GM12878 (cell line): ENCODE measurements around the gene MAST4.

Experiments used
- ATF7 ChIP-seq: fragments of 450-650 bp; IDR thresholded peaks from 2 replicates; pipeline ENCODE4 v1.6.1; 2016; ENCODE audit warnings: low read depth, mild to moderate bottlenecking
- BACH1 ChIP-seq: fragments of 450-650 bp; IDR thresholded peaks from 2 replicates; pipeline ENCODE4 v1.6.1; 2017; ENCODE audit warnings: mild to moderate bottlenecking, borderline replicate concordance
- BCL11A ChIP-seq: IDR thresholded peaks from 2 replicates; pipeline ENCODE4 v1.6.1; 2011; ENCODE audit warnings: low read depth, low read length
- CTCF ChIP-seq, 3 experiments: IDR thresholded peaks in 2 of 3; conservative IDR thresholded peaks in 1 of 3; 2 replicates each; pipeline ENCODE4 v1.5.1; 2011; ENCODE audit warnings: low read depth in 3 of 3, low read length in 3 of 3, mild to moderate bottlenecking in 3 of 3, control low read depth in 2 of 3, moderate library complexity in 2 of 3, inconsistent platforms in 1 of 3, mixed read lengths in 1 of 3; ENCODE audit not compliant: control insufficient read depth in 2 of 3, insufficient read depth in 1 of 3; ENCODE audit errors: extremely low read depth in 1 of 3
- E2F8 ChIP-seq: fragments of 450-650 bp; IDR thresholded peaks from 2 replicates; pipeline ENCODE4 v1.6.1; 2018; ENCODE audit warnings: mild to moderate bottlenecking, low read depth, moderate library complexity; ENCODE audit not compliant: partially characterized antibody
- EZH2 ChIP-seq: IDR thresholded peaks from 2 replicates; pipeline ENCODE4 v1.6.1; 2012; ENCODE audit warnings: low read depth, mild to moderate bottlenecking, control low read depth, inconsistent platforms, low read length, borderline replicate concordance; ENCODE audit not compliant: control insufficient read depth
- JUND ChIP-seq: IDR thresholded peaks from 2 replicates; pipeline ENCODE4 v1.6.1; 2012; ENCODE audit warnings: low read depth, mild to moderate bottlenecking, low read length, improper control_type of control experiment, moderate library complexity
- NFXL1 ChIP-seq: fragments of 450-650 bp; IDR thresholded peaks from 2 replicates; pipeline ENCODE4 v1.6.1; 2017; ENCODE audit warnings: antibody characterized with exemption, mild to moderate bottlenecking, borderline replicate concordance
- POLR2A ChIP-seq: IDR thresholded peaks from 2 replicates; pipeline ENCODE4 v1.6.1; 2011; ENCODE audit warnings: low read depth, mild to moderate bottlenecking, low read length
- POLR2AphosphoS2 ChIP-seq: IDR thresholded peaks from 2 replicates; pipeline ENCODE4 v1.6.1; 2011; ENCODE audit warnings: low read depth, mild to moderate bottlenecking, low read length, improper control_type of control experiment, moderate library complexity
- SRF ChIP-seq, 2 experiments: IDR thresholded peaks; 2 replicates each; pipeline ENCODE4 v1.6.1; 2011; ENCODE audit warnings: low read depth in 2 of 2, low read length in 2 of 2, mild to moderate bottlenecking in 1 of 2, moderate library complexity in 1 of 2
- TAF1 ChIP-seq: IDR thresholded peaks from 2 replicates; pipeline ENCODE4 v1.6.1; 2011; ENCODE audit warnings: mild to moderate bottlenecking, low read depth, low read length, borderline replicate concordance
- ZNF207 ChIP-seq: fragments of 450-650 bp; IDR thresholded peaks from 2 replicates; pipeline ENCODE4 v1.6.1; 2014; ENCODE audit warnings: antibody characterized with exemption, mild to moderate bottlenecking, borderline replicate concordance

GRCh38 chr5:67081261-67081660 is 485.1 kb downstream of the MAST4 start:
- no peak for TF ChIP-seq JUND
- TF ChIP-seq ATF7 = no peak
- TF ChIP-seq BCL11A = no peak
- TF ChIP-seq SRF (IDR thresholded peaks at IDR 0.05; ENCODE audit: low read depth in 2 of 2, low read length in 2 of 2) = no peak
- TF ChIP-seq POLR2A = no peak
- no peak for TF ChIP-seq E2F8
- TF ChIP-seq EZH2 = no peak
- no peak for TF ChIP-seq CTCF (IDR thresholded peaks at IDR 0.05 in 2 of 3, conservative IDR thresholded peaks at IDR 0.05 in 1 of 3; ENCODE audit: control insufficient read depth in 2 of 3, extremely low read depth in 1 of 3, insufficient read depth in 1 of 3, low read depth in 3 of 3, low read length in 3 of 3)
- no peak for TF ChIP-seq POLR2AphosphoS2
- no peak for TF ChIP-seq TAF1
- TF ChIP-seq ZNF207 = no peak
- no peak for TF ChIP-seq BACH1
- TF ChIP-seq NFXL1 = no peak
